NCI-H2171 treated with DMSO at 0.1 percent for 48 hours (cell line): Measurements from ENCODE around the gene MACROH2A2.
"Not testable (repeated sequence)": the region's sequence is repeated elsewhere in the genome, so short reads cannot be mapped to it uniquely, and the experiment has no call there.

ENCODE experiments used
- DNase-seq: peaks from one replicate; lab custom pipeline; 2025; lab: John Stamatoyannopoulos, UW

MACROH2A2 gene

DNA sequence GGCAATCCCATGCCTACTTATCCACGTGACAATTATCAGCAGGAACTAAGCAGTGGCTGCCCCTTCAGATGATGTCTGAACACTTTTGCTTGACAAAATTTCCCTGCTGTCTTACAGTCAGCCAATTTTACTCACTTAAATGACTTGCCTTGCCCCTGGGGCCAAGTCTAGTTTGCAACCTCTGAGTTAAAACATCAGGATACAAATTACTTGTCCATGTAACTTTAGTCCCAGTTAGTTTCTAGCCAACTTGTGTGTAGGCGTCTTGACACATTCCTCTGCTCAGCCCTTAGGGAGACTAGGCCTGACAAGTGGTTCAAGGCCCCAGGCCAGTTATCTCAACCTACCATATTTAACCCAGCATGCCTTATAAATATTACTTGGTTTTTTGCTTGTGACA lies 105.5 kb downstream of the MACROH2A2 start:
- no peak for DNase-seq

- DNase-seq, result not testable (repeated sequence)
Measured at GRCh38 chr10:70159366-70159765, 106.7 kb downstream of the MACROH2A2 start.

DNA sequence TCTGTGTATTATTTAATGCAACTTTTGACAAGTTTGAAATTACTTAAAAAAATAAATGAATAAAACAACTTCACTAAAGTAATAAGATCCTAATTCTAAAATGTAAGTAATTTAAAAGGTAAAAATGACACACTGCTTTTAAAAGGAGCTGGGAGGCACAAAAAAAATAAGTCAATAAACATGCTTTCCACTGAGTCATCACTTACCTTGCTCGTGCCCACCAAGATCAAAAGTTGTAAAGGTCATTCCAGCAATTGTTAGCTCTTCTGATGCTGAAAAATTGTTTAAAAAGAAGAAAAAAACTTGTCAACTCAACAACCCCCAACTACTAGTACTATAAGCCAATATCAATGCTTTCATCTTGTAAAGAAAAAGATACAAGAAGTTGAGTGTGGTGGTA lies 108.2 kb downstream of the MACROH2A2 start:
- no peak for DNase-seq
